HS-5 (cell line): ENCODE data around the gene AP5Z1.

Experiments used
- DNase-seq: peaks from one replicate; pipeline ENCODE4 v3.0.0-alpha.2; 2012; ENCODE audit warnings: low read depth

AP5Z1 gene

GRCh38 chr7:4820967-4821471 lies 45.6 kb downstream of the AP5Z1 start:
- DNase-seq = no peak

- DNase-seq = no peak
Observed at GRCh38 chr7:4822677-4823076, 47.3 kb downstream of the AP5Z1 start.

GRCh38 chr7:4823441-4824119 lies 48.2 kb downstream of the AP5Z1 start:
- no peak for DNase-seq

GRCh38 chr7:4824120-4824775 lies 48.8 kb downstream of the AP5Z1 start:
- DNase-seq = no peak

GRCh38 chr7:4825081-4825480 lies 49.7 kb downstream of the AP5Z1 start:
- no peak for DNase-seq

- DNase-seq = no peak
Observed at GRCh38 chr7:4828720-4829383, 53.4 kb downstream of the AP5Z1 start.

- DNase-seq = no peak
Observed at GRCh38 chr7:4830176-4830575, 54.8 kb downstream of the AP5Z1 start.

GRCh38 chr7:4831723-4832495 lies 56.5 kb downstream of the AP5Z1 start:
- DNase-seq = no peak

- DNase-seq = no peak
Observed at GRCh38 chr7:4832711-4833110, 57.3 kb downstream of the AP5Z1 start.

GRCh38 chr7:4833176-4833575 lies 57.8 kb downstream of the AP5Z1 start:
- DNase-seq = no peak

- DNase-seq = no peak
Observed at GRCh38 chr7:4833691-4834600, 58.5 kb downstream of the AP5Z1 start.

GRCh38 chr7:4834601-4835397 lies 59.4 kb downstream of the AP5Z1 start:
- DNase-seq = no peak

- DNase-seq = no peak
Observed at GRCh38 chr7:4835398-4836205, 60.2 kb downstream of the AP5Z1 start.

- DNase-seq = no peak
Observed at GRCh38 chr7:4836206-4836661, 60.8 kb downstream of the AP5Z1 start.

GRCh38 chr7:4837041-4837802 lies 61.8 kb downstream of the AP5Z1 start:
- no peak for DNase-seq

GRCh38 chr7:4837803-4838625 lies 62.6 kb downstream of the AP5Z1 start:
- DNase-seq = no peak

GRCh38 chr7:4838626-4839334 lies 63.4 kb downstream of the AP5Z1 start:
- no peak for DNase-seq
